ENCODE measurements around the gene AQP12B. TPM values are rescaled to one million over a fixed set of nuclear protein-coding genes. Genes with fewer than 3 reads are reported as not detected.

The AQP12B gene
- polyA plus RNA-seq, 1 of the 3 experiments (the other 2 are of a cell fraction), result not detected

DNA sequence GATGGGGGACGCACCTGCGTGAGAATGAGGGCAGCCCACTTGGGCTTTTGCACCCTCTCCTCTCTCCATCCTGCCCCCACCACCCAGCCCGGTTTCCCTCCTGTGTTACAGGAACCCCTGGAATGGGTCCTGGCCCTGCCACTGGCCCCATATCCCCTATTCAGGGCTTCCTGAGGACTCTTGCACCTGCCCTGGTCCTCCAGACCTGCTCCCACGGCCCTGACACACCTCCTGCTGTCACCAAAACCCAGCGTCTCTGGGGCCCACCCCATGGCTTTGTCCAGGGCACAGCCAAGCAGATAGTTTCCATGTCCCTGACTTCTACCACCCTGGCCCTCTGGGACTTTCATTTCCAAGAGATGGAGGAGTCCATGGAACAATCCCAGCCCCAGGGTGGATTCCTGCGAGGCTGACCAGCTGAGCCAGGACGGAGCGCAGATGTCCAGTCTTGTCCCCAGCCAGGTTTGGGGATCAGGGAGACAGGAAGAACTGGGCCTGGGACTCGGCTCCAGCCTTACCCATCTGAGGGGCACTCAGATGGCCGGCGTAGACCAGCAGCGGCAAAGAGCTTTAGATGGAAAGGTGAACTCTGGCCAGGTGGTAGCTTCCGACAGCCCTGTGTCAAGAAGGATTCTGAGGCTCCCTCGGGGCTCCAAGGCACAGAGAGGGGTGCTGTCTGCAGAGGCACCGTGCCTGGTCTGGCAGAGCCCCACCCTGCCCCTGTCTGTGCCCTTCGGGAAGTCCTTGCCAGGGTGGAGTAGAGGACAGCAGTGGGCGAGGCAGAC lies 45.4 kb downstream of the AQP12B start (continued):
- TF ChIP-seq TEAD4 (IDR thresholded peaks at IDR 0.05; ENCODE audit: borderline replicate concordance, insufficient read depth), result no peak
- TF ChIP-seq YY1 (IDR thresholded peaks at IDR 0.05; ENCODE audit: low read depth), result no peak
- TF ChIP-seq, protein P1, sequence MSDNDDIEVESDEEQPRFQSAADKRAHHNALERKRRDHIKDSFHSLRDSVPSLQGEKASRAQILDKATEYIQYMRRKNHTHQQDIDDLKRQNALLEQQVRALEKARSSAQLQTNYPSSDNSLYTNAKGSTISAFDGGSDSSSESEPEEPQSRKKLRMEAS (IDR thresholded peaks at IDR 0.05; ENCODE audit: low read depth), result no peak
- TF ChIP-seq RCOR1 (IDR thresholded peaks at IDR 0.05; ENCODE audit: low read length), result no peak
- no peak for TF ChIP-seq CHD2 (IDR thresholded peaks at IDR 0.05; ENCODE audit: low read length, partially characterized antibody)
- TF ChIP-seq GATA2 (CRISPR knock-in tag; IDR thresholded peaks at IDR 0.05), result no peak

DNA sequence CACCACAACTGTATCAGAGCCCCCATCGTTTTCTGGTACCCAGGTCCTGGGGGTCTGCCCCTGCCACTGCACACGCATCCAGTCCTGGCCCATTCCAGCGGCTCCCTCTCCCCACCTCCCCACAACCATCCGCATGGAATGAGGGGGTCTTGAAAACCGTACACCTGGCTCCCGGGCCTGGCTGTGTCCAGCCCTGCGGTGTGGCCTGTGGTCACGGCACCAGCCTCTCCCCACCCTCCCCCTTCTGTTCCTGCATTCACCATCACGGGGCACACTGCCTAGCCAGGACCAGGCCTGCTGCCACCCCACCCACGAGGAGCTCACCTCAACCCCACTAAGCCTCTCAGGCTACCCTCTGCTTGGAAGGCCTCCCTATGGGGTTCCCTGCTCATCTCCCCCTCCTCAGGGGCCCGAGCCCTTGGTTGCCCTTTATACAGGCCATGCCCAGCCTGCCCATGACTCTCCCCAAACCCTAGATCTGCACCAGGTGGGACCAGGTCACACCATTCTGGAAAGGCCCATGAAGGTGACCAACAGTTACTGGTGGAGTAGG lies 46.0 kb downstream of the AQP12B start:
- CTCF ChIA-PET, result interaction anchor here (0.8 kb wide), 1 partner anchor 204 kb away, joined by 3 read pairs; no protein-coding TSS in a partner anchor
- H3K9ac ChIP-seq, result no peak overlapping the region
- no peaks in the 10 kb centered on the region for H3K27me3 ChIP-seq (ENCODE audit: insufficient read depth)
- WGBS (ENCODE audit: low lambda C conversion rate), result 56% methylated on average over 8 of the region's 11 CpGs
- no peak overlapping the region for H3K27ac ChIP-seq (ENCODE audit: low read depth in 2 of 2, low read length in 1 of 2)
- H3F3A ChIP-seq (replicated peaks; ENCODE audit: insufficient read depth), result no peaks in the 10 kb centered on the region
- H3K79me2 ChIP-seq (ENCODE audit: insufficient read depth), result no peaks in the 10 kb centered on the region
- no peaks in the 10 kb centered on the region for H3K4me1 ChIP-seq (ENCODE audit: control insufficient read depth in 1 of 2, insufficient read depth in 2 of 2, low read depth in 1 of 2, low read length in 1 of 2)
- TF ChIP-seq, protein P2, sequence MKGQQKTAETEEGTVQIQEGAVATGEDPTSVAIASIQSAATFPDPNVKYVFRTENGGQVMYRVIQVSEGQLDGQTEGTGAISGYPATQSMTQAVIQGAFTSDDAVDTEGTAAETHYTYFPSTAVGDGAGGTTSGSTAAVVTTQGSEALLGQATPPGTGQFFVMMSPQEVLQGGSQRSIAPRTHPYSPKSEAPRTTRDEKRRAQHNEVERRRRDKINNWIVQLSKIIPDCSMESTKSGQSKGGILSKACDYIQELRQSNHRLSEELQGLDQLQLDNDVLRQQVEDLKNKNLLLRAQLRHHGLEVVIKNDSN (IDR thresholded peaks at IDR 0.05; ENCODE audit: borderline replicate concordance, low read depth), result no peak
- TF ChIP-seq EZH2phosphoT487 (IDR thresholded peaks at IDR 0.05; ENCODE audit: borderline replicate concordance, low read depth), result no peak
- TF ChIP-seq, protein P3, sequence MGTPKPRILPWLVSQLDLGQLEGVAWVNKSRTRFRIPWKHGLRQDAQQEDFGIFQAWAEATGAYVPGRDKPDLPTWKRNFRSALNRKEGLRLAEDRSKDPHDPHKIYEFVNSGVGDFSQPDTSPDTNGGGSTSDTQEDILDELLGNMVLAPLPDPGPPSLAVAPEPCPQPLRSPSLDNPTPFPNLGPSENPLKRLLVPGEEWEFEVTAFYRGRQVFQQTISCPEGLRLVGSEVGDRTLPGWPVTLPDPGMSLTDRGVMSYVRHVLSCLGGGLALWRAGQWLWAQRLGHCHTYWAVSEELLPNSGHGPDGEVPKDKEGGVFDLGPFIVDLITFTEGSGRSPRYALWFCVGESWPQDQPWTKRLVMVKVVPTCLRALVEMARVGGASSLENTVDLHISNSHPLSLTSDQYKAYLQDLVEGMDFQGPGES (IDR thresholded peaks at IDR 0.05; ENCODE audit: low read depth, low read length), result no peak
- TF ChIP-seq TCF12 (IDR thresholded peaks at IDR 0.05), result no peak
- no peak for TF ChIP-seq TEAD4 (IDR thresholded peaks at IDR 0.05; ENCODE audit: borderline replicate concordance, insufficient read depth)
- TF ChIP-seq GATA2 (CRISPR knock-in tag; IDR thresholded peaks at IDR 0.05), result no peak
- TF ChIP-seq TAF1 (IDR thresholded peaks at IDR 0.05; ENCODE audit: borderline replicate concordance, low read depth, low read length), result no peak
- no peak for TF ChIP-seq NFIC (IDR thresholded peaks at IDR 0.05; ENCODE audit: borderline replicate concordance)
- TF ChIP-seq MXI1 (IDR thresholded peaks at IDR 0.05; ENCODE audit: low read depth, low read length), result no peak
- TF ChIP-seq, protein P4, sequence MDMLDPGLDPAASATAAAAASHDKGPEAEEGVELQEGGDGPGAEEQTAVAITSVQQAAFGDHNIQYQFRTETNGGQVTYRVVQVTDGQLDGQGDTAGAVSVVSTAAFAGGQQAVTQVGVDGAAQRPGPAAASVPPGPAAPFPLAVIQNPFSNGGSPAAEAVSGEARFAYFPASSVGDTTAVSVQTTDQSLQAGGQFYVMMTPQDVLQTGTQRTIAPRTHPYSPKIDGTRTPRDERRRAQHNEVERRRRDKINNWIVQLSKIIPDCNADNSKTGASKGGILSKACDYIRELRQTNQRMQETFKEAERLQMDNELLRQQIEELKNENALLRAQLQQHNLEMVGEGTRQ (IDR thresholded peaks at IDR 0.05; ENCODE audit: borderline replicate concordance, low read depth, low read length), result no peak
- no peak for TF ChIP-seq FOSL2 (IDR thresholded peaks at IDR 0.05; ENCODE audit: borderline replicate concordance, low read depth)
- TF ChIP-seq, protein P5, sequence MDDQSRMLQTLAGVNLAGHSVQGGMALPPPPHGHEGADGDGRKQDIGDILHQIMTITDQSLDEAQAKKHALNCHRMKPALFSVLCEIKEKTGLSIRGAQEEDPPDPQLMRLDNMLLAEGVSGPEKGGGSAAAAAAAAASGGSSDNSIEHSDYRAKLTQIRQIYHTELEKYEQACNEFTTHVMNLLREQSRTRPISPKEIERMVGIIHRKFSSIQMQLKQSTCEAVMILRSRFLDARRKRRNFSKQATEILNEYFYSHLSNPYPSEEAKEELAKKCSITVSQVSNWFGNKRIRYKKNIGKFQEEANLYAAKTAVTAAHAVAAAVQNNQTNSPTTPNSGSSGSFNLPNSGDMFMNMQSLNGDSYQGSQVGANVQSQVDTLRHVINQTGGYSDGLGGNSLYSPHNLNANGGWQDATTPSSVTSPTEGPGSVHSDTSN (IDR thresholded peaks at IDR 0.05), result no peak
- TF ChIP-seq CHD2 (IDR thresholded peaks at IDR 0.05; ENCODE audit: low read length, partially characterized antibody), result no peak
- TF ChIP-seq GABPA (IDR thresholded peaks at IDR 0.05; ENCODE audit: low read depth), result no peak
- TF ChIP-seq RAD21 (IDR thresholded peaks at IDR 0.05; ENCODE audit: low read length), result no peak
- peak; percentile 15 for DNase-seq
- H3K4me2 ChIP-seq, result no peak overlapping the region
- H3K36me3 ChIP-seq (replicated peaks in 1 of 2; ENCODE audit: control insufficient read depth in 1 of 2, insufficient read depth in 2 of 2, low read length in 1 of 2), result no peaks in the 10 kb centered on the region
- H3K4me3 ChIP-seq (ENCODE audit: low read depth in 2 of 2, low read length in 1 of 2), result no peak overlapping the region
- POLR2A ChIA-PET, result no interaction called here
- no peaks in the 10 kb centered on the region for H3K9me2 ChIP-seq
- no peaks in the 10 kb centered on the region for H4K20me1 ChIP-seq (ENCODE audit: insufficient read depth)
- H3K9me3 ChIP-seq, result no peaks in the 10 kb centered on the region
- H2AFZ ChIP-seq (ENCODE audit: low read depth), result no peak overlapping the region

Measured in SK-N-SH (cell line).